ENCODE data around the gene PCDHGA2. TPM values are rescaled to one million over a fixed set of nuclear protein-coding genes. Genes with fewer than 3 reads are reported as not detected.

Gene PCDHGA2
- total and polyA plus RNA-seq, 11 donors, result 2.7 to 15.1 (median 10.5) TPM

DNA sequence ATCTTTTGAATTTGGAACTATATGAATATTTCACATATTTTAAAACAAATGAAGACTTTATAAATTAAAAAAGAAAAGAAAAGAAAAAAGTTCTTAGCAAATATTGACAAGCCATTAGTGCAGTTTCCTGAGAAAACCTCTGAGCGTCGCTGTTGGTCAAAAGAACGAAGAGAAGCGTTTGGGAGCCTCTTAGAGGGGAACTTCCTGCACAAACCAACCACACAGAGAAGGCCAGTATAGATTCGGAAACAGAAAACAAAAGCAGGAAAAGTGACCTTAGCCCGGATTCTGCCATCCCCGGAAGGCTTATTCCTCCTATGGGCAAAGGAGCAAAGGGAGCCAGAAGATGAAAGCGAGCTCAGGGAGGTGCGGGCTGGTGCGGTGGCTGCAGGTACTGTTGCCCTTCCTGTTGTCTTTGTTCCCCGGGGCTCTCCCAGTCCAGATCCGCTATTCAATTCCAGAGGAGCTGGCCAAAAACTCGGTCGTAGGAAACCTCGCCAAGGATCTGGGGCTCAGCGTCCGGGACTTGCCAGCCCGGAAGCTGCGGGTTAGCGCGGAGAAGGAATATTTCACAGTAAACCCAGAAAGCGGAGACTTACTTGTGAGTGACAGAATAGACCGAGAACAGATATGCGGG, 21.3 kb downstream of the PCDHGA2 start, which contains the start of gene PCDHGB2:
TSS of gene PCDHGB2 (plus strand) at position 205 of the 637 bp plus-strand sequence. CDS start at position 347, 142 bp downstream.
- Histone ChIP-seq H3K4me3 (peak within 1 kb of the TSS in 10 of 12 donors; percentile 2 to 50 (median 38)), H3K27ac (peak within 1 kb of the TSS in 6 of 12 donors; percentile 4 to 61 (median 27)), H3K27me3 (peaks cover 0 to 27% (median 0%) of the 10 kb centered on the region in 9 donors), H3K36me3 (peaks cover 0 to 20% (median 0%) of the 10 kb centered on the region in 9 donors), H3K4me1 (peaks cover 0 to 33% (median 0%) of the 10 kb centered on the region in 12 donors), H3K9me3 (peaks cover 0 to 98% (median 83%) of the 10 kb centered on the region in 12 donors)
- DNase-seq, result no peak
- intact Hi-C loops (cut with DNase I), result loop anchor here in 4 of 10 donors (5.0 to 10.0 kb wide), 3 partner anchors 52 to 165 kb away; partner anchors contain the start of genes PCDHGA10 (in 3 of the 4) and PCDHGB7 (in 2 of the 4)
- WGBS, 4 donors, result 13 to 31% (median 24%) methylated on average over 22 to 24 of the region's 24 CpGs
- peak; percentile 19 to 59 (median 38) for ATAC-seq
- TF ChIP-seq POLR2A (IDR thresholded peaks at IDR 0.05), result no peak
- TF ChIP-seq, protein P1, sequence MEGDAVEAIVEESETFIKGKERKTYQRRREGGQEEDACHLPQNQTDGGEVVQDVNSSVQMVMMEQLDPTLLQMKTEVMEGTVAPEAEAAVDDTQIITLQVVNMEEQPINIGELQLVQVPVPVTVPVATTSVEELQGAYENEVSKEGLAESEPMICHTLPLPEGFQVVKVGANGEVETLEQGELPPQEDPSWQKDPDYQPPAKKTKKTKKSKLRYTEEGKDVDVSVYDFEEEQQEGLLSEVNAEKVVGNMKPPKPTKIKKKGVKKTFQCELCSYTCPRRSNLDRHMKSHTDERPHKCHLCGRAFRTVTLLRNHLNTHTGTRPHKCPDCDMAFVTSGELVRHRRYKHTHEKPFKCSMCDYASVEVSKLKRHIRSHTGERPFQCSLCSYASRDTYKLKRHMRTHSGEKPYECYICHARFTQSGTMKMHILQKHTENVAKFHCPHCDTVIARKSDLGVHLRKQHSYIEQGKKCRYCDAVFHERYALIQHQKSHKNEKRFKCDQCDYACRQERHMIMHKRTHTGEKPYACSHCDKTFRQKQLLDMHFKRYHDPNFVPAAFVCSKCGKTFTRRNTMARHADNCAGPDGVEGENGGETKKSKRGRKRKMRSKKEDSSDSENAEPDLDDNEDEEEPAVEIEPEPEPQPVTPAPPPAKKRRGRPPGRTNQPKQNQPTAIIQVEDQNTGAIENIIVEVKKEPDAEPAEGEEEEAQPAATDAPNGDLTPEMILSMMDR (IDR thresholded peaks at IDR 0.05), result peak in 10 of 12 donors; percentile 28 to 58 (median 48)

DNA sequence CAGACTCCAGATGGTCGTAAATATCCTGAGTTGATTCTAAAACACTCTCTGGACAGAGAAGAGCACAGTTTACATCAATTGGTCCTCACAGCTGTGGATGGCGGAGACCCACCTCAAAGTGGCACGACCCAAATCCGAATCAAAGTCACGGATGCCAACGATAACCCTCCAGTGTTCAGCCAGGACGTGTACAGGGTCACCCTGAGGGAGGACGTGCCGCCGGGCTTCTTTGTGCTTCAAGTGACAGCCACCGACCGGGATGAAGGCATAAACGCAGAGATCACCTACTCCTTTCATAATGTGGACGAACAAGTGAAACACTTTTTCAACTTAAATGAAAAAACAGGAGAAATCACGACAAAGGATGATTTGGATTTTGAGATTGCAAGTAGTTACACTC, 22.1 kb downstream of the PCDHGA2 start:
- H3K36me3 ChIP-seq, result peaks cover 0 to 14% (median 0%) of the 10 kb centered on the region in 9 donors
- H3K4me3 ChIP-seq, result peak overlapping the region in 4 of 12 donors; percentile 35 to 50 (median 44)
- TF ChIP-seq, protein P1 (IDR thresholded peaks at IDR 0.05), result no peak
- no peak for TF ChIP-seq POLR2A (IDR thresholded peaks at IDR 0.05)
- 35 to 55% (median 51%) methylated on average over 15 of the region's 15 CpGs for WGBS, 4 donors
- peak overlapping the region in 2 of 12 donors; percentile 43 to 61 for H3K27ac ChIP-seq
- peaks cover 0 to 25% (median 0%) of the 10 kb centered on the region in 12 donors for H3K4me1 ChIP-seq
- intact Hi-C loops (cut with DNase I), result loop anchor here in 3 of 10 donors (5.0 to 10.0 kb wide), 2 partner anchors 52 to 54 kb away; partner anchors contain the start of genes PCDHGA10 (in 3 of the 3) and PCDHGB7 (in 2 of the 3)
- peaks cover 0 to 32% (median 0%) of the 10 kb centered on the region in 9 donors for H3K27me3 ChIP-seq
- DNase-seq, result no peak
- ATAC-seq, result no peak
- peaks cover 0 to 98% (median 83%) of the 10 kb centered on the region in 12 donors for H3K9me3 ChIP-seq

DNA sequence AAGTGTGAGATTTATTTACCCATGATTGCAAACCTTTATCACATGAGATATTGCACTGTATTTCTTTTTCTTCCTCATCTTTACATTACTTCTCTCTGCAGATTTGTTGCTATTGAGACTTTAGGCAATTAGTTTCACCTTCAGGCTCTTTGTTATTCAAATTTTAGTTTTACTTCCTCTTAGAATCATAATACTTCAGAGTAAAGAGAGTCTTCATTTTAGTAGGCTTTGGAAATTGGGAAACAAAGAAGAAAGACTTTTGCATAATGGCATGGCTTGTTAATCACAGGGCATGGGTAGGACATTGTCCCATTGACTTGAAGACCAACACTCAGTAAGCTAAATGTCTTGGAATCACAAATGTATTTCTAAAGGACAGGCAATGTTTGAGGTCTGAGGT, 24.2 kb downstream of the PCDHGA2 start:
- Histone ChIP-seq H3K4me1 (peaks cover 0 to 18% (median 0%) of the 10 kb centered on the region in 12 donors), H3K27me3 (peaks cover 0 to 46% (median 0%) of the 10 kb centered on the region in 9 donors), H3K27ac (no peak overlapping the region), H3K9me3 (peaks cover 0 to 98% (median 81%) of the 10 kb centered on the region in 12 donors), H3K4me3 (no peak overlapping the region), H3K36me3 (peaks cover 0 to 16% (median 0%) of the 10 kb centered on the region in 9 donors)
- intact Hi-C loops (cut with DNase I), result loop anchor here in 3 of 10 donors (5.0 to 10.0 kb wide), 2 partner anchors 50 to 52 kb away; partner anchors contain the start of genes PCDHGA10 (in 3 of the 3) and PCDHGB7 (in 2 of the 3)
- no peak for DNase-seq
- TF ChIP-seq, protein P1 (IDR thresholded peaks at IDR 0.05), result no peak
- TF ChIP-seq POLR2A (IDR thresholded peaks at IDR 0.05), result no peak
- no peak for ATAC-seq

Data from heart left ventricle (tissue), 16 donors.